Smooth muscle cell (in vitro differentiated cells): ENCODE data around the gene MED16. TPM values are rescaled to one million over a fixed set of nuclear protein-coding genes. Genes with fewer than 3 reads are reported as not detected.

Experiments used
- DNase-seq: peaks from one replicate; lab custom pipeline; 2025; ENCODE audit not compliant: unreplicated experiment; lab: John Stamatoyannopoulos, UW
- H2AFZ ChIP-seq: fragments of 200-600 bp; sonication (generic); 2 replicates; pipeline ENCODE4 v1.6.0; 2016; ENCODE audit warnings: antibody characterized with exemption, low read depth, mild to moderate bottlenecking
- H3F3A ChIP-seq: fragments of 200-600 bp; sonication (generic); 2 replicates; pipeline ENCODE4 v1.6.0; 2017; ENCODE audit warnings: antibody characterized with exemption, low read depth
- H3K27ac ChIP-seq: fragments of 200-600 bp; sonication (generic); 2 replicates; pipeline ENCODE4 v1.5.1; 2016; ENCODE audit warnings: low read depth, mild to moderate bottlenecking
- H3K27me3 ChIP-seq: fragments of 200-600 bp; sonication (generic); 2 replicates; pipeline ENCODE4 v1.6.1; 2016; ENCODE audit warnings: low read depth, mild to moderate bottlenecking
- H3K36me3 ChIP-seq: fragments of 200-600 bp; sonication (generic); 2 replicates; pipeline ENCODE4 v1.5.1; 2016; ENCODE audit warnings: low read depth
- H3K4me1 ChIP-seq: fragments of 200-600 bp; sonication (generic); 2 replicates; pipeline ENCODE4 v1.5.1; 2016; ENCODE audit warnings: low read depth
- H3K4me2 ChIP-seq: fragments of 200-600 bp; sonication (generic); 2 replicates; pipeline ENCODE4 v1.6.0; 2016; ENCODE audit warnings: mild to moderate bottlenecking
- H3K4me3 ChIP-seq: fragments of 200-600 bp; sonication (generic); 2 replicates; pipeline ENCODE4 v1.5.1; 2016; ENCODE audit warnings: mild to moderate bottlenecking
- H3K79me2 ChIP-seq: fragments of 200-600 bp; sonication (generic); 2 replicates; pipeline ENCODE4 v1.6.0; 2016; ENCODE audit warnings: low read depth, mild to moderate bottlenecking
- H3K9ac ChIP-seq: fragments of 200-600 bp; sonication (generic); 2 replicates; pipeline ENCODE4 v1.6.0; 2016; ENCODE audit warnings: low read depth
- H3K9me3 ChIP-seq: fragments of 200-600 bp; sonication (generic); replicated peaks from 2 replicates; pipeline ENCODE4 v1.5.1; 2016; ENCODE audit warnings: low read depth
- H4K20me1 ChIP-seq: fragments of 200-600 bp; sonication (generic); 2 replicates; pipeline ENCODE4 v1.6.0; 2016; ENCODE audit warnings: low read depth
- WGBS: methylation state at CpG from one replicate; pipeline ENCODE4 v1.1.7; 2016; ENCODE audit warnings: low lambda C conversion rate; 5-methylcytosine and 5-hydroxymethylcytosine counted together
- polyA plus RNA-seq: library from polyadenylated mRNA; unstranded; fragments of >200 nt; fragmentation: Nextera tagmentation; extraction: Ambion mirVana; gene quantifications from 2 replicates; pipeline ENCODE4 v1.2.1, GENCODE V29; 2016
- total RNA-seq: library from RNA; depleted of rRNA; stranded (reverse); fragments of >200 nt; gene quantifications from 2 replicates; pipeline ENCODE4 v1.2.3, GENCODE V29; 2014
- TF ChIP-seq, protein P1 (sequence below): fragments of 200-600 bp; sonication (generic); IDR thresholded peaks from 2 replicates; pipeline ENCODE4 v1.5.1; 2017; ENCODE audit warnings: borderline replicate concordance, mild to moderate bottlenecking, antibody characterized with exemption; ENCODE audit not compliant: insufficient read depth, poor library complexity, severe bottlenecking

MED16 gene
- total and polyA plus RNA-seq, 2 experiments from 2014 or later = 25.2 to 87.1 TPM

- peak; percentile 92 for DNase-seq
- Histone ChIP-seq H3K9me3 (no peaks in the 10 kb centered on the region), H3K27me3 (peaks cover under 1% of the 10 kb centered on the region), H3K27ac (peak within 1 kb of the TSS; percentile 98), H3K4me1 (peaks cover 3% of the 10 kb centered on the region), H3F3A (peaks cover under 1% of the 10 kb centered on the region), H4K20me1 (peaks cover 29% of the 10 kb centered on the region), H2AFZ (peak within 1 kb of the TSS; percentile 35), H3K79me2 (peaks cover 57% of the 10 kb centered on the region), H3K36me3 (no peaks in the 10 kb centered on the region), H3K9ac (peak within 1 kb of the TSS; percentile 94), H3K4me3 (peak within 1 kb of the TSS; percentile 99), H3K4me2 (peak within 1 kb of the TSS; percentile 99)
- TF ChIP-seq, protein P1, sequence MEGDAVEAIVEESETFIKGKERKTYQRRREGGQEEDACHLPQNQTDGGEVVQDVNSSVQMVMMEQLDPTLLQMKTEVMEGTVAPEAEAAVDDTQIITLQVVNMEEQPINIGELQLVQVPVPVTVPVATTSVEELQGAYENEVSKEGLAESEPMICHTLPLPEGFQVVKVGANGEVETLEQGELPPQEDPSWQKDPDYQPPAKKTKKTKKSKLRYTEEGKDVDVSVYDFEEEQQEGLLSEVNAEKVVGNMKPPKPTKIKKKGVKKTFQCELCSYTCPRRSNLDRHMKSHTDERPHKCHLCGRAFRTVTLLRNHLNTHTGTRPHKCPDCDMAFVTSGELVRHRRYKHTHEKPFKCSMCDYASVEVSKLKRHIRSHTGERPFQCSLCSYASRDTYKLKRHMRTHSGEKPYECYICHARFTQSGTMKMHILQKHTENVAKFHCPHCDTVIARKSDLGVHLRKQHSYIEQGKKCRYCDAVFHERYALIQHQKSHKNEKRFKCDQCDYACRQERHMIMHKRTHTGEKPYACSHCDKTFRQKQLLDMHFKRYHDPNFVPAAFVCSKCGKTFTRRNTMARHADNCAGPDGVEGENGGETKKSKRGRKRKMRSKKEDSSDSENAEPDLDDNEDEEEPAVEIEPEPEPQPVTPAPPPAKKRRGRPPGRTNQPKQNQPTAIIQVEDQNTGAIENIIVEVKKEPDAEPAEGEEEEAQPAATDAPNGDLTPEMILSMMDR = no peak
- WGBS = 1% methylated on average over 57 of the region's 97 CpGs
Observed at GRCh38 chr19:925526-926322, 32.7 kb upstream of the MED16 start, which contains the start of gene ARID3A. Gene ARID3A (plus strand): TSS chr19:926035. CDS start chr19:929529, 3,494 bp downstream.

- peak overlapping the region; percentile 93 for H3K9ac ChIP-seq
- peak overlapping the region; percentile 98 for H3K27ac ChIP-seq
- 1% methylated on average over 24 of the region's 39 CpGs for WGBS
- H3K9me3 ChIP-seq = no peaks in the 10 kb centered on the region
- peaks cover 6% of the 10 kb centered on the region for H3K27me3 ChIP-seq
- no peaks in the 10 kb centered on the region for H3F3A ChIP-seq
- peaks cover 51% of the 10 kb centered on the region for H3K79me2 ChIP-seq
- peaks cover 3% of the 10 kb centered on the region for H3K4me1 ChIP-seq
- peak overlapping the region; percentile 99 for H3K4me2 ChIP-seq
- H4K20me1 ChIP-seq = peaks cover 24% of the 10 kb centered on the region
- H3K36me3 ChIP-seq = no peaks in the 10 kb centered on the region
- H3K4me3 ChIP-seq = peak overlapping the region; percentile 99
- DNase-seq = no peak
- peak overlapping the region; percentile 35 for H2AFZ ChIP-seq
- TF ChIP-seq, protein P1 = no peak
Observed at GRCh38 chr19:925087-925525, 32.1 kb upstream of the MED16 start.

GRCh38 chr19:924553-925086 is 31.6 kb upstream of the MED16 start:
- peak overlapping the region; percentile 93 for H3K9ac ChIP-seq
- H3K79me2 ChIP-seq = peaks cover 46% of the 10 kb centered on the region

More at GRCh38 chr19:924553-925086, 31.6 kb upstream of the MED16 start:
- H3F3A ChIP-seq = no peaks in the 10 kb centered on the region
- peak overlapping the region; percentile 99 for H3K4me3 ChIP-seq
- H3K4me2 ChIP-seq = peak overlapping the region; percentile 99
- no peaks in the 10 kb centered on the region for H3K36me3 ChIP-seq
- peak overlapping the region; percentile 35 for H2AFZ ChIP-seq
- no peak for DNase-seq
- H4K20me1 ChIP-seq = peaks cover 19% of the 10 kb centered on the region
- peak overlapping the region; percentile 98 for H3K27ac ChIP-seq
- H3K27me3 ChIP-seq = peaks cover 11% of the 10 kb centered on the region
- 15% methylated on average over 26 of the region's 31 CpGs for WGBS
- TF ChIP-seq, protein P1 = no peak
- no peaks in the 10 kb centered on the region for H3K9me3 ChIP-seq
- H3K4me1 ChIP-seq = peaks cover 3% of the 10 kb centered on the region
